ENCODE results near the gene AHNAK.

DNA sequence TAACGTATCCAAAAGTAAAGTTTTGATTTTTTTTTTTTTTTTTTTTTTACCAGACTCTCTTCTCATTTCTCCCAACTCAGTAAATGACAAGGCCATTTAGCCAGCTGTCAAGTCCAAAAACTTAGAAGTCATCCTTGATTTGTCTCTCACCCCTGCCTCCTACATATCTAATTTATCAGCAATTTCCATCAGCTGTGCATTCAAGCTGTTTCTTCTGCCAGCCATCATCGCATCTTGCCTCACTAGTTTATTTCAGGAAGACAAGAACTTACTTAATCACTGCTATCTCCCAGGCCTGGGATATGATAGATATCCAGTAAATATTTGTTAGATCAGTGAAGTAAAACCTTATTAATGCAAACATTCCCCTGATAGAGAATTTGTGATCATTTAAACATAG is 80.2 kb downstream of the AHNAK start:
- TF ChIP-seq, protein P1, sequence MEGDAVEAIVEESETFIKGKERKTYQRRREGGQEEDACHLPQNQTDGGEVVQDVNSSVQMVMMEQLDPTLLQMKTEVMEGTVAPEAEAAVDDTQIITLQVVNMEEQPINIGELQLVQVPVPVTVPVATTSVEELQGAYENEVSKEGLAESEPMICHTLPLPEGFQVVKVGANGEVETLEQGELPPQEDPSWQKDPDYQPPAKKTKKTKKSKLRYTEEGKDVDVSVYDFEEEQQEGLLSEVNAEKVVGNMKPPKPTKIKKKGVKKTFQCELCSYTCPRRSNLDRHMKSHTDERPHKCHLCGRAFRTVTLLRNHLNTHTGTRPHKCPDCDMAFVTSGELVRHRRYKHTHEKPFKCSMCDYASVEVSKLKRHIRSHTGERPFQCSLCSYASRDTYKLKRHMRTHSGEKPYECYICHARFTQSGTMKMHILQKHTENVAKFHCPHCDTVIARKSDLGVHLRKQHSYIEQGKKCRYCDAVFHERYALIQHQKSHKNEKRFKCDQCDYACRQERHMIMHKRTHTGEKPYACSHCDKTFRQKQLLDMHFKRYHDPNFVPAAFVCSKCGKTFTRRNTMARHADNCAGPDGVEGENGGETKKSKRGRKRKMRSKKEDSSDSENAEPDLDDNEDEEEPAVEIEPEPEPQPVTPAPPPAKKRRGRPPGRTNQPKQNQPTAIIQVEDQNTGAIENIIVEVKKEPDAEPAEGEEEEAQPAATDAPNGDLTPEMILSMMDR (IDR thresholded peaks at IDR 0.05; ENCODE audit: insufficient read depth, low read length, poor library complexity, severe bottlenecking) = no peak
- TF ChIP-seq EZH2phosphoT487 (conservative IDR thresholded peaks at IDR 0.05; ENCODE audit: low read length) = no peak
